Sigmoid colon (tissue), 4 donors: Measurements from ENCODE around the gene CCDC81.

ENCODE experiments used
- CTCF ChIP-seq, 4 experiments: fragments of 450-650 bp in 3 of 4; fragments of 200-600 bp in 1 of 4; IDR thresholded peaks; one replicate each; pipeline ENCODE4 v1.5.1; 2016 to 2019; ENCODE audit warnings: antibody characterized with exemption in 4 of 4, mild to moderate bottlenecking in 3 of 4, moderate library complexity in 2 of 4
- EP300 ChIP-seq, 4 donors: sonication (generic); formaldehyde crosslinking; IDR thresholded peaks; one replicate each; pipeline ENCODE4 v1.6.1; 2017; ENCODE audit warnings: antibody characterized with exemption in 4 of 4
- POLR2A ChIP-seq, 2 donors: fragments of 450-650 bp; IDR thresholded peaks; one replicate each; pipeline ENCODE4 v1.6.1; 2016; ENCODE audit warnings: antibody characterized with exemption in 2 of 2, mild to moderate bottlenecking in 2 of 2, moderate library complexity in 2 of 2
- POLR2AphosphoS5 ChIP-seq, 4 donors: sonication (generic); formaldehyde crosslinking; IDR thresholded peaks; one replicate each; pipeline ENCODE4 v1.6.1; 2017; ENCODE audit warnings: antibody characterized with exemption in 4 of 4

- TF ChIP-seq POLR2AphosphoS5 (IDR thresholded peaks at IDR 0.05) (no peak), CTCF (IDR thresholded peaks at IDR 0.05) (no peak), POLR2A (IDR thresholded peaks at IDR 0.05) (no peak), EP300 (IDR thresholded peaks at IDR 0.05) (no peak)
These were observed 44.2 kb downstream of the CCDC81 start for GRCh38 chr11:86418917-86419316.
